HepG2 (cell line): ENCODE measurements around the gene IBTK. TPM values are rescaled to one million over a fixed set of nuclear protein-coding genes. Genes with fewer than 3 reads are reported as not detected.

Experiments used
- AHR ChIP-seq: IDR thresholded peaks from 2 replicates; pipeline ENCODE4 v1.6.1; 2018; ENCODE audit warnings: missing genetic modification reagents, missing compliant biosample characterization
- ATF6 ChIP-seq: sonication (generic); formaldehyde crosslinking; conservative IDR thresholded peaks from 2 replicates; pipeline ENCODE4 v1.4.0; 2020; ENCODE audit warnings: missing genetic modification reagents
- CHD4 ChIP-seq: fragments of 200-600 bp; sonication (generic); IDR thresholded peaks from 2 replicates; pipeline ENCODE4 v1.7.0; 2017; ENCODE audit warnings: mild to moderate bottlenecking, low read length, borderline replicate concordance
- GTF2F1 ChIP-seq: fragments of 150-350 bp; IDR thresholded peaks from 2 replicates; pipeline ENCODE4 v1.6.1; 2014; ENCODE audit warnings: low read length
- NR2F2 ChIP-seq: IDR thresholded peaks from 2 replicates; pipeline ENCODE4 v1.6.1; 2012; ENCODE audit warnings: low read depth, inconsistent platforms, borderline replicate concordance
- PCBP1 ChIP-seq: fragments of 200-400 bp; formaldehyde crosslinking; IDR thresholded peaks from 2 replicates; pipeline ENCODE4 v1.6.1; 2017; ENCODE audit warnings: mild to moderate bottlenecking, low read depth, low read length, borderline replicate concordance
- RXRB ChIP-seq: IDR thresholded peaks from 2 replicates; pipeline ENCODE4 v1.6.1; 2016; ENCODE audit warnings: borderline replicate concordance, missing genetic modification reagents, missing compliant biosample characterization
- STAT6 ChIP-seq: sonication (generic); formaldehyde crosslinking; IDR thresholded peaks from 2 replicates; pipeline ENCODE4 v1.4.0; 2020; ENCODE audit warnings: missing genetic modification reagents, mild to moderate bottlenecking, borderline replicate concordance
- TERF1 ChIP-seq: sonication (generic); formaldehyde crosslinking; IDR thresholded peaks from 2 replicates; pipeline ENCODE4 v1.8.0; 2022; ENCODE audit warnings: mild to moderate bottlenecking, missing genetic modification reagents, moderate library complexity
- UBTF ChIP-seq: sonication (generic); formaldehyde crosslinking; IDR thresholded peaks from 2 replicates; pipeline ENCODE4 v1.4.0; 2020; ENCODE audit warnings: mild to moderate bottlenecking, missing genetic modification reagents
- ZBTB39 ChIP-seq: sonication (generic); formaldehyde crosslinking; IDR thresholded peaks from 2 replicates; pipeline ENCODE4 v1.5.0; 2020; ENCODE audit warnings: missing genetic modification reagents
- ZNF33B ChIP-seq: sonication (generic); formaldehyde crosslinking; IDR thresholded peaks from 2 replicates; pipeline ENCODE4 v1.5.1; 2020; ENCODE audit warnings: mild to moderate bottlenecking, missing genetic modification reagents
- ZNF776 ChIP-seq: sonication (generic); formaldehyde crosslinking; IDR thresholded peaks from 2 replicates; pipeline ENCODE4 v1.4.0; 2020; ENCODE audit warnings: mild to moderate bottlenecking, missing genetic modification reagents
- ZNF800 ChIP-seq: sonication (generic); formaldehyde crosslinking; IDR thresholded peaks from 2 replicates; pipeline ENCODE4 v1.4.0; 2020; ENCODE audit warnings: missing genetic modification reagents
- ZSCAN31 ChIP-seq: sonication (generic); formaldehyde crosslinking; IDR thresholded peaks from 2 replicates; pipeline ENCODE4 v1.5.0; 2020; ENCODE audit warnings: low read depth, mild to moderate bottlenecking, missing genetic modification reagents
- polyA plus RNA-seq, 8 experiments: library from polyadenylated mRNA; depleted of rRNA in 3 of 8; stranded (reverse) in 7 of 8; unstranded in 1 of 8; fragments of >200 nt; fragmentation: Illumina TruSeq in 4 of 8; extraction: Trizol in 4 of 8; gene quantifications; 2 replicates each; pipeline versions ENCODE4 v1.2.1 to v1.2.3, GENCODE V29; 2011 to 2016; ENCODE audit warnings: low read depth in 4 of 8, missing spikeins in 1 of 8, mixed read lengths in 1 of 8; ENCODE audit not compliant: insufficient read depth in 1 of 8
- total RNA-seq, 5 experiments: library from RNA; depleted of rRNA; stranded (reverse); fragments of >200 nt; fragmentation: Illumina TruSeq; extraction: Trizol; gene quantifications; 2 replicates each; pipeline ENCODE4 v1.2.3, GENCODE V29; 2016; ENCODE audit warnings: low read depth in 1 of 5

The IBTK gene
- total and polyA plus RNA-seq, 2 of the 13 experiments (the other 11 are each of a cell fraction or from before 2014, with no cell fraction given): 23.8 to 60.0 TPM

- TF ChIP-seq ZBTB39 (CRISPR knock-in tag): no peak
- TF ChIP-seq ZNF800 (CRISPR knock-in tag): peak; percentile 21; the same call in 1 of the 2 replicates
- TF ChIP-seq UBTF (CRISPR knock-in tag): peak; percentile 68
- TF ChIP-seq RXRB: peak; percentile 84; the same call in 1 of the 2 replicates
- TF ChIP-seq ZSCAN31: peak; percentile 23; the same call in 1 of the 2 replicates
- 0 out of 2 replicates have a peak, but pooled peaks have one; percentile 12 for TF ChIP-seq GTF2F1
- no peak for TF ChIP-seq TERF1
- peak; percentile 85; the same call in 1 of the 2 replicates for TF ChIP-seq PCBP1
- TF ChIP-seq ATF6 (CRISPR knock-in tag): no peak
- TF ChIP-seq AHR: no peak; the same call in 1 of the 2 replicates
- peak; percentile 53; the same call in 1 of the 2 replicates for TF ChIP-seq STAT6 (CRISPR knock-in tag)
- TF ChIP-seq ZNF33B: 0 out of 2 replicates have a peak, but pooled peaks have one; percentile 60
- TF ChIP-seq CHD4: no peak
- TF ChIP-seq ZNF776: peak; percentile 46; the same call in 1 of the 2 replicates
- peak; percentile 77 for TF ChIP-seq NR2F2
These were observed at the start of gene IBTK (continued) for GRCh38 chr6:82247505-82248272.
